GM23338 (cell line): ENCODE measurements around the gene ZNF219. TPM values are rescaled to one million over a fixed set of nuclear protein-coding genes. Genes with fewer than 3 reads are reported as not detected.
A peak's percentile ranks its signal among the peaks of the same experiment; 100 is the strongest.

ENCODE experiments used
- ATAC-seq: fragments of 200-7000 bp; cut with Tn5 transposase; 3 replicates; pipeline ENCODE4 v1.9.1; 2020
- DNase-seq: peaks from one replicate; pipeline ENCODE4 v3.0.0-alpha.2; 2015; ENCODE audit warnings: low spot score
- H2AFZ ChIP-seq: fragments of 200-600 bp; sonication (generic); 2 replicates; pipeline ENCODE4 v1.8.0; 2016; ENCODE audit warnings: antibody characterized with exemption, mild to moderate bottlenecking, moderate library complexity
- H3F3A ChIP-seq: fragments of 200-600 bp; sonication (generic); replicated peaks from 2 replicates; pipeline ENCODE4 v1.8.0; 2017; ENCODE audit warnings: antibody characterized with exemption, mixed run types, low read depth
- H3K27ac ChIP-seq: fragments of 200-600 bp; sonication (generic); 2 replicates; pipeline ENCODE4 v1.6.1; 2016; ENCODE audit warnings: low read depth
- H3K27me3 ChIP-seq: fragments of 200-600 bp; sonication (generic); 2 replicates; pipeline ENCODE4 v1.8.0; 2016; ENCODE audit warnings: mild to moderate bottlenecking, mixed run types, moderate library complexity; ENCODE audit not compliant: insufficient read depth
- H3K36me3 ChIP-seq: fragments of 200-600 bp; sonication (generic); 2 replicates; pipeline ENCODE4 v1.8.0; 2016; ENCODE audit warnings: mild to moderate bottlenecking; ENCODE audit not compliant: insufficient read depth
- H3K4me1 ChIP-seq: fragments of 200-600 bp; sonication (generic); 2 replicates; pipeline ENCODE4 v1.8.0; 2016; ENCODE audit warnings: mild to moderate bottlenecking, moderate library complexity; ENCODE audit not compliant: insufficient read depth
- H3K4me2 ChIP-seq: fragments of 200-600 bp; sonication (generic); 2 replicates; pipeline ENCODE4 v1.7.1; 2017; ENCODE audit warnings: mixed run types
- H3K4me3 ChIP-seq: fragments of 200-600 bp; sonication (generic); 2 replicates; pipeline ENCODE4 v1.6.1; 2016; ENCODE audit warnings: mixed run types
- H3K79me2 ChIP-seq: fragments of 200-600 bp; sonication (generic); replicated peaks from 2 replicates; pipeline ENCODE4 v1.8.0; 2017; ENCODE audit warnings: mild to moderate bottlenecking; ENCODE audit not compliant: insufficient read depth
- H3K9me2 ChIP-seq: fragments of 200-600 bp; sonication (generic); 2 replicates; pipeline ENCODE4 v1.8.0; 2017; ENCODE audit not compliant: insufficient read depth
- H4K20me1 ChIP-seq: fragments of 200-600 bp; sonication (generic); replicated peaks from 2 replicates; pipeline ENCODE4 v1.8.0; 2017; ENCODE audit warnings: mild to moderate bottlenecking; ENCODE audit not compliant: insufficient read depth
- H3K27ac Mint-ChIP-seq: 2 replicates; pipeline ENCODE4 v1.8.0; 2020; ENCODE audit warnings: inconsistent platforms, mild to moderate bottlenecking, moderate library complexity, mixed read lengths
- H3K27me3 Mint-ChIP-seq: 3 replicates; pipeline ENCODE4 v1.8.0; 2022; ENCODE audit warnings: low read depth, mild to moderate bottlenecking, moderate library complexity, mixed read lengths, inconsistent platforms; ENCODE audit not compliant: insufficient read depth, poor library complexity
- H3K36me3 Mint-ChIP-seq: 3 replicates; pipeline ENCODE4 v1.8.0; 2021; ENCODE audit warnings: low read depth, mild to moderate bottlenecking, inconsistent platforms, moderate library complexity, mixed read lengths
- H3K4me1 Mint-ChIP-seq: 3 replicates; pipeline ENCODE4 v1.8.0; 2020; ENCODE audit warnings: mild to moderate bottlenecking, inconsistent platforms, mixed read lengths
- H3K4me3 Mint-ChIP-seq: 3 replicates; pipeline ENCODE4 v1.8.0; 2021; ENCODE audit warnings: moderate library complexity, mild to moderate bottlenecking, inconsistent platforms, mixed read lengths
- H3K9me3 Mint-ChIP-seq: 3 replicates; pipeline ENCODE4 v1.8.0; 2020; ENCODE audit warnings: moderate library complexity, mild to moderate bottlenecking, inconsistent platforms, mixed read lengths
- CREB1 ChIP-seq: fragments of 250-450 bp; sonication (Bioruptor Pico); IDR thresholded peaks from 2 replicates; pipeline ENCODE4 v1.5.0; 2020; ENCODE audit warnings: low read depth, mild to moderate bottlenecking, moderate library complexity
- CTCF ChIP-seq, 2 experiments: fragments of 200-600 bp in 1 of 2; sonication (generic) in 1 of 2; conservative IDR thresholded peaks; 2 replicates each; pipeline versions ENCODE4 v1.5.1 to v1.6.1; 2016 to 2017; ENCODE audit warnings: antibody characterized with exemption in 2 of 2, low read depth in 2 of 2, mild to moderate bottlenecking in 2 of 2, moderate library complexity in 1 of 2
- ETS1 ChIP-seq: IDR thresholded peaks from 2 replicates; pipeline ENCODE4 v1.6.1; 2016; ENCODE audit warnings: antibody characterized with exemption
- EZH2 ChIP-seq: fragments of 200-600 bp; sonication (generic); IDR thresholded peaks from one replicate; pipeline ENCODE4 v1.8.0; 2017; ENCODE audit warnings: antibody characterized with exemption, mild to moderate bottlenecking, low read depth; ENCODE audit not compliant: unreplicated experiment
- EZH2phosphoT487 ChIP-seq: fragments of 200-600 bp; sonication (generic); IDR thresholded peaks from one replicate; pipeline ENCODE4 v1.8.1; 2018; ENCODE audit warnings: antibody characterized with exemption; ENCODE audit not compliant: unreplicated experiment
- JUNB ChIP-seq: IDR thresholded peaks from one replicate; pipeline ENCODE4 v1.6.1; 2016; ENCODE audit warnings: antibody characterized with exemption; ENCODE audit not compliant: unreplicated experiment
- NANOG ChIP-seq: IDR thresholded peaks from 2 replicates; pipeline ENCODE4 v1.6.1; 2016; ENCODE audit warnings: antibody characterized with exemption, borderline replicate concordance
- STAT1 ChIP-seq: IDR thresholded peaks from one replicate; pipeline ENCODE4 v1.6.1; 2016; ENCODE audit warnings: antibody characterized with exemption; ENCODE audit not compliant: unreplicated experiment
- ZNF114 ChIP-seq: fragments of 250-450 bp; sonication (Bioruptor Pico); IDR thresholded peaks from 2 replicates; pipeline ENCODE4 v1.5.0; 2020; ENCODE audit warnings: mild to moderate bottlenecking, moderate library complexity
- ZNF331 ChIP-seq: fragments of 250-450 bp; sonication (Bioruptor Pico); IDR thresholded peaks from 2 replicates; pipeline ENCODE4 v1.5.0; 2020; ENCODE audit warnings: low read depth, mild to moderate bottlenecking, moderate library complexity
- polyA plus RNA-seq: library from polyadenylated mRNA; unstranded; fragments of >200 nt; fragmentation: Nextera tagmentation; extraction: Ambion mirVana; gene quantifications from 2 replicates; pipeline ENCODE4 v1.2.1, GENCODE V29; 2016
- total RNA-seq: library from RNA; depleted of rRNA; stranded (reverse); fragments of >200 nt; shearing (Covaris generic); gene quantifications from 2 replicates; pipeline ENCODE4 v1.2.3, GENCODE V29; 2014
- TF ChIP-seq, protein P1 (sequence below): IDR thresholded peaks from one replicate; pipeline ENCODE4 v1.6.1; 2018; ENCODE audit warnings: antibody characterized with exemption; ENCODE audit not compliant: unreplicated experiment

Gene ZNF219
- total and polyA plus RNA-seq, 2 experiments from 2014 or later = 37.7 to 153 TPM

GRCh38 chr14:21068521-21069387, 29.7 kb downstream of the ZNF219 start:
- H3K9me2 ChIP-seq = no peaks in the 10 kb centered on the region
- H4K20me1 ChIP-seq = no peaks in the 10 kb centered on the region; the same call in 1 of the 2 replicates
- ATAC-seq (peak; percentile 9), DNase-seq (peak; percentile 88)
- H3K4me3 ChIP-seq = peak overlapping the region; percentile 95
- peaks cover 34% of the 10 kb centered on the region for H3K4me1 Mint-ChIP-seq
- peak overlapping the region; percentile 98 for H3K4me2 ChIP-seq
- H3K79me2 ChIP-seq = peaks cover 6% of the 10 kb centered on the region
- peaks cover 17% of the 10 kb centered on the region for H3F3A ChIP-seq
- peaks cover 4% of the 10 kb centered on the region; the same call in 1 of the 2 replicates for H3K36me3 ChIP-seq
- H3K27ac Mint-ChIP-seq = no peak overlapping the region
- peaks cover 13% of the 10 kb centered on the region for H3K4me1 ChIP-seq
- H3K4me3 Mint-ChIP-seq = peak overlapping the region; percentile 80
- H3K27me3 ChIP-seq = peaks cover 27% of the 10 kb centered on the region
- TF ChIP-seq ETS1 (no peak), CREB1 (CRISPR knock-in tag) (no peak), STAT1 (no peak), ZNF331 (no peak), NANOG (no peak), JUNB (no peak), CTCF (conservative IDR thresholded peaks at IDR 0.05; ENCODE audit: low read depth in 2 of 2) (peak; percentile 66 to 77), EZH2 (peak; percentile 9), EZH2phosphoT487 (no peak), ZNF114 (CRISPR knock-in tag) (no peak)
- TF ChIP-seq, protein P1, sequence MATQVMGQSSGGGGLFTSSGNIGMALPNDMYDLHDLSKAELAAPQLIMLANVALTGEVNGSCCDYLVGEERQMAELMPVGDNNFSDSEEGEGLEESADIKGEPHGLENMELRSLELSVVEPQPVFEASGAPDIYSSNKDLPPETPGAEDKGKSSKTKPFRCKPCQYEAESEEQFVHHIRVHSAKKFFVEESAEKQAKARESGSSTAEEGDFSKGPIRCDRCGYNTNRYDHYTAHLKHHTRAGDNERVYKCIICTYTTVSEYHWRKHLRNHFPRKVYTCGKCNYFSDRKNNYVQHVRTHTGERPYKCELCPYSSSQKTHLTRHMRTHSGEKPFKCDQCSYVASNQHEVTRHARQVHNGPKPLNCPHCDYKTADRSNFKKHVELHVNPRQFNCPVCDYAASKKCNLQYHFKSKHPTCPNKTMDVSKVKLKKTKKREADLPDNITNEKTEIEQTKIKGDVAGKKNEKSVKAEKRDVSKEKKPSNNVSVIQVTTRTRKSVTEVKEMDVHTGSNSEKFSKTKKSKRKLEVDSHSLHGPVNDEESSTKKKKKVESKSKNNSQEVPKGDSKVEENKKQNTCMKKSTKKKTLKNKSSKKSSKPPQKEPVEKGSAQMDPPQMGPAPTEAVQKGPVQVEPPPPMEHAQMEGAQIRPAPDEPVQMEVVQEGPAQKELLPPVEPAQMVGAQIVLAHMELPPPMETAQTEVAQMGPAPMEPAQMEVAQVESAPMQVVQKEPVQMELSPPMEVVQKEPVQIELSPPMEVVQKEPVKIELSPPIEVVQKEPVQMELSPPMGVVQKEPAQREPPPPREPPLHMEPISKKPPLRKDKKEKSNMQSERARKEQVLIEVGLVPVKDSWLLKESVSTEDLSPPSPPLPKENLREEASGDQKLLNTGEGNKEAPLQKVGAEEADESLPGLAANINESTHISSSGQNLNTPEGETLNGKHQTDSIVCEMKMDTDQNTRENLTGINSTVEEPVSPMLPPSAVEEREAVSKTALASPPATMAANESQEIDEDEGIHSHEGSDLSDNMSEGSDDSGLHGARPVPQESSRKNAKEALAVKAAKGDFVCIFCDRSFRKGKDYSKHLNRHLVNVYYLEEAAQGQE = no peak
- H3K36me3 Mint-ChIP-seq = peaks cover 19% of the 10 kb centered on the region
- peaks cover 23% of the 10 kb centered on the region for H3K27me3 Mint-ChIP-seq
- H3K9me3 Mint-ChIP-seq = no peaks in the 10 kb centered on the region; the same call in 2 of the 3 replicates
- H2AFZ ChIP-seq = peak overlapping the region; percentile 96
- H3K27ac ChIP-seq = no peak overlapping the region
